GM19035 (cell line): Measurements from ENCODE around the gene FMN1.

Experiments
- ATAC-seq: cut with Tn5 transposase; IDR thresholded peaks from one replicate; pipeline ENCODE4 v1.9.1; 2021; ENCODE audit not compliant: unreplicated experiment

The FMN1 gene

GRCh38 chr15:33194704-33195670 lies at the start of gene FMN1:
TSS of gene FMN1 (minus strand) at chr15:33194714. CDS start at chr15:33154914, 39,800 bp downstream.
- peak; percentile 95 for ATAC-seq

- ATAC-seq, result no peak
Measured at GRCh38 chr15:33243869-33244268, 49.4 kb upstream of the FMN1 start.

- ATAC-seq, result no peak
Measured at GRCh38 chr15:33243393-33243792, 48.9 kb upstream of the FMN1 start.

- no peak for ATAC-seq
Measured at GRCh38 chr15:33242669-33243191, 48.2 kb upstream of the FMN1 start.

GRCh38 chr15:33242165-33242564 lies 47.7 kb upstream of the FMN1 start:
- no peak for ATAC-seq

- ATAC-seq, result no peak
Measured at GRCh38 chr15:33236841-33237509, 42.5 kb upstream of the FMN1 start.

GRCh38 chr15:33234020-33234461 lies 39.5 kb upstream of the FMN1 start:
- ATAC-seq, result no peak

- ATAC-seq, result peak; percentile 63
Measured at GRCh38 chr15:33226559-33227181, 32.2 kb upstream of the FMN1 start.

- no peak for ATAC-seq
Measured at GRCh38 chr15:33218071-33218491, 23.6 kb upstream of the FMN1 start.

GRCh38 chr15:33215941-33216872 lies 21.7 kb upstream of the FMN1 start:
- ATAC-seq, result no peak

- ATAC-seq, result no peak
Measured at GRCh38 chr15:33211176-33211808, 16.8 kb upstream of the FMN1 start.

- no peak for ATAC-seq
Measured at GRCh38 chr15:33209575-33210481, 15.3 kb upstream of the FMN1 start.

GRCh38 chr15:33207646-33208045 lies 13.1 kb upstream of the FMN1 start:
- no peak for ATAC-seq

GRCh38 chr15:33206366-33206765 lies 11.9 kb upstream of the FMN1 start:
- ATAC-seq, result no peak

GRCh38 chr15:33204926-33205325 lies 10.4 kb upstream of the FMN1 start:
- no peak for ATAC-seq

GRCh38 chr15:33204087-33204486 lies 9.6 kb upstream of the FMN1 start:
- ATAC-seq, result no peak

GRCh38 chr15:33201491-33202231 lies 7.1 kb upstream of the FMN1 start:
- ATAC-seq, result peak; percentile 73

- ATAC-seq, result no peak
Measured at GRCh38 chr15:33200903-33201302, 6.4 kb upstream of the FMN1 start.
